Caco-2 (cell line): Measurements from ENCODE around the gene SLC38A8. TPM values are rescaled to one million over a fixed set of nuclear protein-coding genes. Genes with fewer than 3 reads are reported as not detected.

Experiments used
- BruUV-seq: library from RNA; stranded (reverse); fragments of 400-500 nt; replicated peaks from 2 replicates; lab custom pipeline; 2021; lab: Mats Ljungman, UMichigan
- CTCF ChIA-PET: fragments of 300-600 bp; sonication (Branson Sonifier 250); formaldehyde crosslinking; loops from one replicate; lab custom pipeline; 2022; ENCODE audit warnings: antibody characterized with exemption; lab: Charles Lee
- POLR2A ChIA-PET: fragments of 300-600 bp; sonication (Branson Sonifier 250); formaldehyde crosslinking; loops from one replicate; lab custom pipeline; 2022; ENCODE audit warnings: antibody characterized with exemption; lab: Charles Lee
- DNase-seq, 2 experiments: peaks; one replicate each; pipeline versions ENCODE4 v3.0.0 to v3.0.0-alpha.2; 2020 to 2022
- H3K27me3 ChIP-seq: replicated peaks from 2 replicates; pipeline ENCODE4 v1.6.0; 2011; ENCODE audit warnings: low read length; ENCODE audit not compliant: control insufficient read depth, insufficient read depth
- H3K36me3 ChIP-seq: 2 replicates; pipeline ENCODE4 v1.5.1; 2011; ENCODE audit warnings: low read length; ENCODE audit not compliant: control insufficient read depth, insufficient read depth
- H3K4me1 ChIP-seq: fragments of 250-450 bp; sonication (Bioruptor Pico); 2 replicates; pipeline ENCODE4 v1.5.1; 2020; ENCODE audit warnings: mild to moderate bottlenecking
- H3K4me3 ChIP-seq: 2 replicates; pipeline ENCODE4 v1.5.1; 2011; ENCODE audit warnings: low read depth, mild to moderate bottlenecking, control low read depth, low read length
- H3K9me3 ChIP-seq: fragments of 250-450 bp; sonication (Bioruptor Pico); 2 replicates; pipeline ENCODE4 v1.5.1; 2020; ENCODE audit warnings: mild to moderate bottlenecking, moderate library complexity
- H3K27ac Mint-ChIP-seq: one replicate; pipeline ENCODE4 v1.8.0; 2022; ENCODE audit warnings: mixed read lengths; ENCODE audit not compliant: unreplicated experiment
- H3K27me3 Mint-ChIP-seq: one replicate; pipeline ENCODE4 v1.8.0; 2022; ENCODE audit warnings: mixed read lengths; ENCODE audit not compliant: insufficient read depth, unreplicated experiment
- H3K36me3 Mint-ChIP-seq: one replicate; pipeline ENCODE4 v1.8.0; 2022; ENCODE audit warnings: mild to moderate bottlenecking, mixed read lengths; ENCODE audit not compliant: insufficient read depth, unreplicated experiment
- H3K4me1 Mint-ChIP-seq: one replicate; pipeline ENCODE4 v1.8.0; 2022; ENCODE audit warnings: low read depth, mixed read lengths; ENCODE audit not compliant: unreplicated experiment
- H3K4me3 Mint-ChIP-seq: one replicate; pipeline ENCODE4 v1.8.0; 2022; ENCODE audit warnings: mild to moderate bottlenecking, moderate library complexity, mixed read lengths; ENCODE audit not compliant: unreplicated experiment
- H3K9me3 Mint-ChIP-seq: one replicate; pipeline ENCODE4 v1.8.0; 2022; ENCODE audit warnings: mixed read lengths; ENCODE audit not compliant: unreplicated experiment
- CTCF ChIP-seq, 2 experiments: fragments of 200-600 bp in 1 of 2; IDR thresholded peaks; 1 replicate in 1 of 2; 2 replicates in 1 of 2; pipeline versions ENCODE4 v1.5.1 to v1.8.0; 2011 to 2022; ENCODE audit warnings: antibody characterized with exemption in 1 of 2, control low read depth in 1 of 2, inconsistent platforms in 1 of 2, low read depth in 1 of 2, low read length in 1 of 2, mild to moderate bottlenecking in 1 of 2, moderate library complexity in 1 of 2; ENCODE audit not compliant: insufficient read depth in 1 of 2, severe bottlenecking in 1 of 2, unreplicated experiment in 1 of 2
- intact Hi-C: fragments of 100-400 bp; cut with micrococcal nuclease; formaldehyde crosslinking; loops from one replicate; pipeline ENCODE4 v1.10.0; 2022; ENCODE audit not compliant: unreplicated experiment
- total RNA-seq: library from RNA; stranded (reverse); gene quantifications from 2 replicates; pipeline ENCODE4 v1.2.3, GENCODE V29; 2022

SLC38A8 gene
- total RNA-seq, 1 experiment from 2014 or later, result 0.79 TPM

- intact Hi-C loops, result loop anchor here (5.0 kb wide), 1 partner anchor 242 kb away; no protein-coding TSS in a partner anchor
- POLR2A ChIA-PET, result no interaction called here
Observed at GRCh38 chr16:84068783-84069462, 26.3 kb upstream of the SLC38A8 start.

GRCh38 chr16:84068041-84068440, 25.4 kb upstream of the SLC38A8 start:
- H3K27ac Mint-ChIP-seq, result no peak overlapping the region
- intact Hi-C loops, result loop anchor here (5.0 kb wide), 1 partner anchor 241 kb away; no protein-coding TSS in a partner anchor
- no peak for TF ChIP-seq CTCF (IDR thresholded peaks at IDR 0.05; ENCODE audit: insufficient read depth in 1 of 2, low read depth in 1 of 2, low read length in 1 of 2, severe bottlenecking in 1 of 2, unreplicated experiment in 1 of 2)
- no peak for DNase-seq
- no TSS peak for BruUV-seq
- peaks cover 6% of the 10 kb centered on the region for H3K36me3 ChIP-seq
- peaks cover 73% of the 10 kb centered on the region for H3K36me3 Mint-ChIP-seq
- no peaks in the 10 kb centered on the region for H3K27me3 Mint-ChIP-seq
- POLR2A ChIA-PET, result no interaction called here
- no peaks in the 10 kb centered on the region for H3K4me1 ChIP-seq
- no peak overlapping the region for H3K4me3 ChIP-seq
- no peaks in the 10 kb centered on the region for H3K9me3 Mint-ChIP-seq
- no peak overlapping the region for H3K4me3 Mint-ChIP-seq
- H3K9me3 ChIP-seq, result no peaks in the 10 kb centered on the region
- CTCF ChIA-PET, result interaction anchor here (1.3 to 3.0 kb wide), 4 partner anchors 17 to 112 kb away, joined by 3 to 17 read pairs (median 6); no protein-coding TSS in a partner anchor
- no peaks in the 10 kb centered on the region for H3K27me3 ChIP-seq
- no peaks in the 10 kb centered on the region for H3K4me1 Mint-ChIP-seq

More at GRCh38 chr16:84068783-84069462, 26.3 kb upstream of the SLC38A8 start:
- CTCF ChIA-PET, result interaction anchor here (1.3 to 1.7 kb wide), 2 partner anchors 16 to 112 kb away, joined by 5 to 6 read pairs; no protein-coding TSS in a partner anchor
- peaks cover 70% of the 10 kb centered on the region for H3K36me3 Mint-ChIP-seq
- H3K27me3 ChIP-seq, result no peaks in the 10 kb centered on the region
- no peaks in the 10 kb centered on the region for H3K27me3 Mint-ChIP-seq
- no peak overlapping the region for H3K4me3 Mint-ChIP-seq
- BruUV-seq, result no TSS peak
- H3K9me3 Mint-ChIP-seq, result no peaks in the 10 kb centered on the region
- H3K4me3 ChIP-seq, result no peak overlapping the region
- no peaks in the 10 kb centered on the region for H3K4me1 Mint-ChIP-seq
- TF ChIP-seq CTCF (IDR thresholded peaks at IDR 0.05; ENCODE audit: insufficient read depth in 1 of 2, low read depth in 1 of 2, low read length in 1 of 2, severe bottlenecking in 1 of 2, unreplicated experiment in 1 of 2), result no peak
- H3K27ac Mint-ChIP-seq, result no peak overlapping the region
- H3K36me3 ChIP-seq, result peaks cover 6% of the 10 kb centered on the region
- no peaks in the 10 kb centered on the region for H3K4me1 ChIP-seq
- no peak for DNase-seq
- H3K9me3 ChIP-seq, result no peaks in the 10 kb centered on the region

GRCh38 chr16:84067640-84068039, 25.0 kb upstream of the SLC38A8 start:
- no peak for DNase-seq
- intact Hi-C loops, result loop anchor here (5.0 kb wide), 1 partner anchor 240 kb away; no protein-coding TSS in a partner anchor
- Mint-ChIP-seq H3K36me3 (peaks cover 74% of the 10 kb centered on the region), H3K4me3 (no peak overlapping the region), H3K4me1 (no peaks in the 10 kb centered on the region), H3K27ac (no peak overlapping the region), H3K9me3 (no peaks in the 10 kb centered on the region), H3K27me3 (no peaks in the 10 kb centered on the region)
- ChIA-PET CTCF (interaction anchor here (1.3 to 3.0 kb wide), 3 partner anchors 17 to 111 kb away, joined by 3 to 17 read pairs (median 5); no protein-coding TSS in a partner anchor), POLR2A (no interaction called here)
- Histone ChIP-seq H3K27me3 (no peaks in the 10 kb centered on the region), H3K4me1 (0 out of 2 replicates have a peak, but pooled peaks cover 2% of the 10 kb centered on the region), H3K4me3 (no peak overlapping the region), H3K9me3 (no peaks in the 10 kb centered on the region), H3K36me3 (peaks cover 6% of the 10 kb centered on the region)
- no peak for TF ChIP-seq CTCF (IDR thresholded peaks at IDR 0.05; ENCODE audit: insufficient read depth in 1 of 2, low read depth in 1 of 2, low read length in 1 of 2, severe bottlenecking in 1 of 2, unreplicated experiment in 1 of 2)
- BruUV-seq, result no TSS peak
